Stimulated activated CD4-positive, alpha-beta T cell treated with anti-CD3 and anti-CD28 coated beads, Interleukin-2, amount 100 ng/mL, for 24 hours (primary cell): ENCODE results near the gene SMIM43.
"Not testable (repeated sequence)": the region's sequence is repeated elsewhere in the genome, so short reads cannot be mapped to it uniquely, and the experiment has no call there.

ENCODE experiments used
- DNase-seq, 2 donors: peaks; one replicate each; pipeline ENCODE4 v3.0.0-alpha.2; 2020

Gene SMIM43

GRCh38 chr4:121778991-121779628 is 14.1 kb upstream of the SMIM43 start:
- DNase-seq, result no peak

- DNase-seq, result no peak
Observed at GRCh38 chr4:121777625-121778024, 12.7 kb upstream of the SMIM43 start.

GRCh38 chr4:121776610-121777401 is 11.8 kb upstream of the SMIM43 start:
- no peak for DNase-seq

- no peak for DNase-seq
Observed at GRCh38 chr4:121773883-121774282, 8.9 kb upstream of the SMIM43 start.

GRCh38 chr4:121771869-121772268 is 6.9 kb upstream of the SMIM43 start:
- DNase-seq, result no peak

- DNase-seq, result no peak
Observed at GRCh38 chr4:121769341-121769740, 4.4 kb upstream of the SMIM43 start.

GRCh38 chr4:121767166-121767565 is 2.2 kb upstream of the SMIM43 start:
- no peak for DNase-seq

- no peak for DNase-seq
Observed at GRCh38 chr4:121765971-121766538, 1.1 kb upstream of the SMIM43 start.

- DNase-seq, result no peak
Observed at GRCh38 chr4:121765368-121765705, 373 bp upstream of the SMIM43 start.

- no peak for DNase-seq
Observed at GRCh38 chr4:121764303-121764701, 662 bp downstream of the SMIM43 start.

- no peak for DNase-seq
Observed at GRCh38 chr4:121760205-121760604, 4.8 kb downstream of the SMIM43 start.

GRCh38 chr4:121758925-121759568 is 5.9 kb downstream of the SMIM43 start:
- no peak for DNase-seq

GRCh38 chr4:121752142-121752541 is 12.8 kb downstream of the SMIM43 start:
- not testable (repeated sequence) for DNase-seq

- no peak for DNase-seq
Observed at GRCh38 chr4:121749225-121749624, 15.7 kb downstream of the SMIM43 start.

GRCh38 chr4:121742794-121743193 is 22.2 kb downstream of the SMIM43 start:
- DNase-seq, result no peak

GRCh38 chr4:121741751-121742150 is 23.2 kb downstream of the SMIM43 start:
- DNase-seq, result no peak

GRCh38 chr4:121740796-121741409 is 24.1 kb downstream of the SMIM43 start:
- no peak for DNase-seq

- DNase-seq, result no peak
Observed at GRCh38 chr4:121739575-121739974, 25.4 kb downstream of the SMIM43 start.

- DNase-seq, result no peak
Observed at GRCh38 chr4:121738780-121739535, 26.0 kb downstream of the SMIM43 start.

GRCh38 chr4:121737846-121738554 is 27.0 kb downstream of the SMIM43 start:
- no peak for DNase-seq

- no peak for DNase-seq
Observed at GRCh38 chr4:121736735-121737351, 28.1 kb downstream of the SMIM43 start.
